Measurements from ENCODE around the gene BICRAL. TPM values are rescaled to one million over a fixed set of nuclear protein-coding genes. Genes with fewer than 3 reads are reported as not detected.

Gene BICRAL
- total and polyA plus RNA-seq, 10 donors, result 3.4 to 27.5 (median 24.0) TPM

GRCh38 chr6:42745640-42746462 lies 36.0 kb upstream of the BICRAL start, which contains the start of gene TBCC:
Gene TBCC, minus strand, starts transcription at chr6:42746103. Its CDS starts 30 bp downstream, at chr6:42746073.
- 1% methylated on average over 31 to 57 of the region's 57 CpGs for WGBS, 5 donors

GRCh38 chr6:42746463-42747391 lies 35.1 kb upstream of the BICRAL start:
- intact Hi-C loops (cut with DNase I; ENCODE audit: low total_unique reads), result loop anchor here (5.0 to 10.0 kb wide), 2 partner anchors 41 to 128 kb away; partner anchors contain the start of gene RPL7L1
- peak; percentile 99 for TF ChIP-seq POLR2AphosphoS5 (IDR thresholded peaks at IDR 0.05)
- TF ChIP-seq POLR2A (IDR thresholded peaks at IDR 0.05), result peak in 2 of 3 donors; percentile 74 to 79
- TF ChIP-seq CTCF (IDR thresholded peaks at IDR 0.05 in 8 of 11, conservative IDR thresholded peaks at IDR 0.05 in 3 of 11), result peak in 1 of 11 experiments; percentile 17
- Histone ChIP-seq H3K4me1 (peaks cover 27 to 79% (median 47%) of the 10 kb centered on the region in 6 donors), H3K27me3 (replicated peaks in 1 of 7) (no peaks in the 10 kb centered on the region), H3K36me3 (peaks cover 0 to 7% (median 0%) of the 10 kb centered on the region in 6 donors), H3K27ac (peak overlapping the region; percentile 83 to 98 (median 96)), H3K4me3 (peak overlapping the region; percentile 69 to 97 (median 88)), H3K9me3 (no peaks in the 10 kb centered on the region)
- WGBS, 5 donors, result 0 to 1% (median 0%) methylated on average over 31 to 55 of the region's 55 CpGs
- peak; percentile 97 for DNase-seq

More at GRCh38 chr6:42745640-42746462, 36.0 kb upstream of the BICRAL start, which contains the start of gene TBCC:
- Histone ChIP-seq H3K4me1 (peaks cover 27 to 71% (median 47%) of the 10 kb centered on the region in 6 donors), H3K36me3 (peaks cover 0 to 7% (median 0%) of the 10 kb centered on the region in 6 donors), H3K27me3 (replicated peaks in 1 of 7) (no peaks in the 10 kb centered on the region), H3K4me3 (peak within 1 kb of the TSS; percentile 69 to 97 (median 92)), H3K27ac (peak within 1 kb of the TSS; percentile 86 to 98 (median 97)), H3K9me3 (no peaks in the 10 kb centered on the region)
- peak in 1 of 11 experiments; percentile 23 for TF ChIP-seq CTCF (IDR thresholded peaks at IDR 0.05 in 8 of 11, conservative IDR thresholded peaks at IDR 0.05 in 3 of 11)
- peak; percentile 83 to 96 (median 90) for TF ChIP-seq POLR2A (IDR thresholded peaks at IDR 0.05)
- TF ChIP-seq POLR2AphosphoS5 (IDR thresholded peaks at IDR 0.05), result peak; percentile 95 to 99 (median 99)
- DNase-seq, result peak; percentile 96
- intact Hi-C loops (cut with DNase I; ENCODE audit: low total_unique reads), result loop anchor here (5.0 to 10.0 kb wide), 2 partner anchors 41 to 129 kb away; partner anchors contain the start of gene RPL7L1

GRCh38 chr6:42748203-42748898 lies 33.5 kb upstream of the BICRAL start:
- DNase-seq, result no peak
- WGBS, 5 donors, result 70 to 81% (median 74%) methylated on average over 8 of the region's 8 CpGs
- peak overlapping the region in 2 of 8 donors; percentile 94 to 97 for H3K4me3 ChIP-seq
- intact Hi-C loops (cut with DNase I; ENCODE audit: low total_unique reads), result loop anchor here (5.0 to 10.0 kb wide), 2 partner anchors 39 to 126 kb away; partner anchors contain the start of gene RPL7L1
- H3K9me3 ChIP-seq, result no peaks in the 10 kb centered on the region
- TF ChIP-seq CTCF (IDR thresholded peaks at IDR 0.05 in 8 of 11, conservative IDR thresholded peaks at IDR 0.05 in 3 of 11) (no peak), POLR2AphosphoS5 (IDR thresholded peaks at IDR 0.05) (no peak), POLR2A (IDR thresholded peaks at IDR 0.05) (no peak)
- H3K4me1 ChIP-seq, result peaks cover 27 to 75% (median 46%) of the 10 kb centered on the region in 6 donors
- H3K27me3 ChIP-seq (replicated peaks in 1 of 7), result no peaks in the 10 kb centered on the region
- H3K36me3 ChIP-seq, result peaks cover 0 to 8% (median 0%) of the 10 kb centered on the region in 6 donors
- peak overlapping the region in 4 of 8 donors; percentile 26 to 98 (median 96) for H3K27ac ChIP-seq

Data from spleen (tissue), 11 donors.